SK-N-MC (cell line): ENCODE measurements around the gene IL20RA.
A peak's percentile ranks its signal among the peaks of the same experiment; 100 is the strongest.

Source experiments
- DNase-seq: peaks from one replicate; pipeline ENCODE4 v3.0.0-alpha.2; 2011; ENCODE audit warnings: low read depth, low spot score
- H3K27ac ChIP-seq: fragments of 200-600 bp; sonication (generic); 2 replicates; pipeline ENCODE4 v1.5.1; 2016; ENCODE audit warnings: mixed run types
- H3K36me3 ChIP-seq: fragments of 200-600 bp; sonication (generic); 2 replicates; pipeline ENCODE4 v1.6.1; 2017; ENCODE audit warnings: antibody characterized with exemption, low read length, mixed read lengths; ENCODE audit not compliant: insufficient read depth
- H3K4me3 ChIP-seq: fragments of 200-600 bp; sonication (generic); 2 replicates; pipeline ENCODE4 v1.5.1; 2016
- H3K9ac ChIP-seq: fragments of 200-600 bp; sonication (generic); 2 replicates; pipeline ENCODE4 v1.8.0; 2017; ENCODE audit warnings: mixed run types, mixed read lengths; ENCODE audit not compliant: insufficient read length
- H3K9me3 ChIP-seq: fragments of 200-600 bp; sonication (generic); 2 replicates; pipeline ENCODE4 v1.6.1; 2017; ENCODE audit warnings: low read depth, mild to moderate bottlenecking, antibody characterized with exemption, low read length, moderate library complexity, mixed read lengths
- EZH2 ChIP-seq: fragments of 200-600 bp; sonication (generic); IDR thresholded peaks from one replicate; pipeline ENCODE4 v1.6.1; 2017; ENCODE audit warnings: antibody characterized with exemption
- FOXP2 ChIP-seq: optimal IDR thresholded peaks from 2 replicates; pipeline ENCODE3; 2011; ENCODE audit warnings: mild to moderate bottlenecking, moderate library complexity; ENCODE audit not compliant: insufficient read depth; ENCODE audit errors: extremely low read length, control extremely low read depth
- POLR2AphosphoS5 ChIP-seq: IDR thresholded peaks from 2 replicates; pipeline ENCODE4 v1.6.1; 2012; ENCODE audit warnings: mild to moderate bottlenecking, low read depth, low read length, borderline replicate concordance

The IL20RA gene

GRCh38 chr6:136992113-136992512 is 52.7 kb downstream of the IL20RA start:
- no peaks in the 10 kb centered on the region for H3K9me3 ChIP-seq
- H3K36me3 ChIP-seq, result no peaks in the 10 kb centered on the region
- no peak overlapping the region for H3K27ac ChIP-seq
- TF ChIP-seq POLR2AphosphoS5 (no peak), FOXP2 (no peak), EZH2 (no peak)
- H3K4me3 ChIP-seq, result no peak overlapping the region
- DNase-seq, result no peak
- H3K9ac ChIP-seq, result no peak overlapping the region

GRCh38 chr6:136991646-136992045 is 53.1 kb downstream of the IL20RA start:
- H3K9ac ChIP-seq, result no peak overlapping the region
- DNase-seq, result no peak
- no peak for TF ChIP-seq FOXP2
- no peak for TF ChIP-seq POLR2AphosphoS5
- TF ChIP-seq EZH2, result no peak
- H3K27ac ChIP-seq, result no peak overlapping the region
- H3K4me3 ChIP-seq, result no peak overlapping the region
- no peaks in the 10 kb centered on the region for H3K9me3 ChIP-seq
- H3K36me3 ChIP-seq, result no peaks in the 10 kb centered on the region

- no peaks in the 10 kb centered on the region for H3K9me3 ChIP-seq
- no peak for DNase-seq
- TF ChIP-seq POLR2AphosphoS5 (no peak), FOXP2 (no peak)
- peak overlapping the region; percentile 78 for H3K4me3 ChIP-seq
- peak overlapping the region; percentile 38 for H3K9ac ChIP-seq
- H3K36me3 ChIP-seq, result no peaks in the 10 kb centered on the region
- H3K27ac ChIP-seq, result no peak overlapping the region; the same call in 1 of the 2 replicates
These were observed 54.0 kb downstream of the IL20RA start for GRCh38 chr6:136990754-136991153.

GRCh38 chr6:136990242-136990578 is 54.6 kb downstream of the IL20RA start:
- H3K36me3 ChIP-seq, result no peaks in the 10 kb centered on the region
- TF ChIP-seq FOXP2 (no peak), EZH2 (no peak), POLR2AphosphoS5 (no peak)
- no peak overlapping the region; the same call in 1 of the 2 replicates for H3K27ac ChIP-seq
- H3K9me3 ChIP-seq, result no peaks in the 10 kb centered on the region
- H3K9ac ChIP-seq, result peak overlapping the region; percentile 38
- DNase-seq, result no peak
- H3K4me3 ChIP-seq, result peak overlapping the region; percentile 78

- Histone ChIP-seq H3K9ac (peak overlapping the region; percentile 38), H3K27ac (no peak overlapping the region), H3K36me3 (no peaks in the 10 kb centered on the region), H3K9me3 (no peaks in the 10 kb centered on the region), H3K4me3 (peak overlapping the region; percentile 78)
- no peak for TF ChIP-seq FOXP2
- no peak for TF ChIP-seq POLR2AphosphoS5
- no peak for TF ChIP-seq EZH2
- DNase-seq, result no peak
These were observed 55.1 kb downstream of the IL20RA start for GRCh38 chr6:136989571-136990241.

GRCh38 chr6:136987526-136987925 is 57.2 kb downstream of the IL20RA start:
- no peak overlapping the region for H3K9ac ChIP-seq
- no peak overlapping the region for H3K27ac ChIP-seq
- no peak for TF ChIP-seq FOXP2
- no peak for TF ChIP-seq POLR2AphosphoS5
- TF ChIP-seq EZH2, result no peak
- no peaks in the 10 kb centered on the region for H3K9me3 ChIP-seq
- DNase-seq, result no peak
- H3K36me3 ChIP-seq, result no peaks in the 10 kb centered on the region
- no peak overlapping the region for H3K4me3 ChIP-seq

- Histone ChIP-seq H3K9me3 (no peaks in the 10 kb centered on the region), H3K9ac (no peak overlapping the region), H3K4me3 (no peak overlapping the region), H3K27ac (no peak overlapping the region), H3K36me3 (no peaks in the 10 kb centered on the region)
- no peak for DNase-seq
- no peak for TF ChIP-seq EZH2
- TF ChIP-seq FOXP2, result no peak
- no peak for TF ChIP-seq POLR2AphosphoS5
These were observed 59.3 kb downstream of the IL20RA start for GRCh38 chr6:136985502-136985901.

- DNase-seq, result no peak
- TF ChIP-seq POLR2AphosphoS5 (no peak), EZH2 (no peak), FOXP2 (no peak)
- Histone ChIP-seq H3K9me3 (no peaks in the 10 kb centered on the region), H3K9ac (no peak overlapping the region), H3K36me3 (no peaks in the 10 kb centered on the region), H3K4me3 (no peak overlapping the region), H3K27ac (no peak overlapping the region)
These were observed 60.2 kb downstream of the IL20RA start for GRCh38 chr6:136984578-136984977.

- Histone ChIP-seq H3K9me3 (no peaks in the 10 kb centered on the region), H3K36me3 (no peaks in the 10 kb centered on the region), H3K4me3 (no peak overlapping the region), H3K27ac (no peak overlapping the region), H3K9ac (no peak overlapping the region)
- no peak for DNase-seq
- TF ChIP-seq EZH2, result no peak
- TF ChIP-seq POLR2AphosphoS5, result no peak
- TF ChIP-seq FOXP2, result no peak
These were observed 61.1 kb downstream of the IL20RA start for GRCh38 chr6:136983687-136984086.
